Stimulated activated naive CD8-positive, alpha-beta T cell treated with anti-CD3 and anti-CD28 coated beads, Interleukin-15, Interleukin-2, amounts not matched to agents 100 ng/mL and 50 ng/mL, for 24 hours (primary cell): ENCODE results near the gene DEFB127.
"Not testable (repeated sequence)": the region's sequence is repeated elsewhere in the genome, so short reads cannot be mapped to it uniquely, and the experiment has no call there.

Experiments
- H3K27ac Mint-ChIP-seq: one replicate; pipeline ENCODE4 v1.8.0; 2021; ENCODE audit warnings: mild to moderate bottlenecking, mixed read lengths
- H3K27me3 Mint-ChIP-seq: one replicate; pipeline ENCODE4 v1.8.0; 2021; ENCODE audit warnings: mixed read lengths
- H3K36me3 Mint-ChIP-seq: one replicate; pipeline ENCODE4 v1.8.0; 2021; ENCODE audit warnings: low read depth, mixed read lengths
- H3K4me1 Mint-ChIP-seq: one replicate; pipeline ENCODE4 v1.8.0; 2021; ENCODE audit warnings: low read depth, mixed read lengths
- H3K4me3 Mint-ChIP-seq: one replicate; pipeline ENCODE4 v1.8.0; 2021; ENCODE audit warnings: mild to moderate bottlenecking, mixed read lengths
- H3K9me3 Mint-ChIP-seq: one replicate; pipeline ENCODE4 v1.8.0; 2021; ENCODE audit warnings: mixed read lengths

Gene DEFB127

GRCh38 chr20:157154-157553, at the start of gene DEFB127:
DEFB127 (plus strand) TSS chr20:157454; CDS start chr20:157545, 91 bp downstream.
- H3K27me3 Mint-ChIP-seq = peaks cover 24% of the 10 kb centered on the region

GRCh38 chr20:112396-112795, 44.9 kb upstream of the DEFB127 start:
- H3K27me3 Mint-ChIP-seq = peaks cover 40% of the 10 kb centered on the region
- H3K4me1 Mint-ChIP-seq = no peaks in the 10 kb centered on the region
- no peak overlapping the region for H3K27ac Mint-ChIP-seq
- no peak overlapping the region for H3K4me3 Mint-ChIP-seq
- H3K36me3 Mint-ChIP-seq = no peaks in the 10 kb centered on the region
- peaks cover 10% of the 10 kb centered on the region for H3K9me3 Mint-ChIP-seq

More at GRCh38 chr20:157154-157553, at the start of gene DEFB127:
- Mint-ChIP-seq H3K4me1 (no peaks in the 10 kb centered on the region), H3K27ac (no peak within 1 kb of the TSS), H3K36me3 (no peaks in the 10 kb centered on the region), H3K4me3 (no peak within 1 kb of the TSS), H3K9me3 (no peaks in the 10 kb centered on the region)

- H3K9me3 Mint-ChIP-seq = peaks cover 21% of the 10 kb centered on the region
- peaks cover 8% of the 10 kb centered on the region for H3K4me1 Mint-ChIP-seq
- no peak overlapping the region for H3K27ac Mint-ChIP-seq
- no peak overlapping the region for H3K4me3 Mint-ChIP-seq
- H3K27me3 Mint-ChIP-seq = peaks cover 63% of the 10 kb centered on the region
- H3K36me3 Mint-ChIP-seq = no peaks in the 10 kb centered on the region
These were observed 39.7 kb upstream of the DEFB127 start for GRCh38 chr20:117518-117917.

GRCh38 chr20:129786-130323, 27.4 kb upstream of the DEFB127 start:
- H3K27me3 Mint-ChIP-seq = peaks cover 25% of the 10 kb centered on the region
- H3K27ac Mint-ChIP-seq, H3K4me1 Mint-ChIP-seq, H3K9me3 Mint-ChIP-seq, H3K4me3 Mint-ChIP-seq, H3K36me3 Mint-ChIP-seq: not testable (repeated sequence)

GRCh38 chr20:137668-138490, 19.4 kb upstream of the DEFB127 start:
- Mint-ChIP-seq H3K36me3 (no peaks in the 10 kb centered on the region), H3K9me3 (peaks cover 13% of the 10 kb centered on the region), H3K4me1 (no peaks in the 10 kb centered on the region), H3K4me3 (no peak overlapping the region), H3K27me3 (peaks cover 52% of the 10 kb centered on the region), H3K27ac (no peak overlapping the region)

GRCh38 chr20:142290-142689, 15.0 kb upstream of the DEFB127 start, which contains the start of gene DEFB126:
DEFB126 (plus strand) TSS chr20:142590; CDS start chr20:142629, 39 bp downstream.
- H3K27ac Mint-ChIP-seq = no peak within 1 kb of the TSS
- H3K4me1 Mint-ChIP-seq = no peaks in the 10 kb centered on the region
- H3K4me3 Mint-ChIP-seq = no peak within 1 kb of the TSS
- peaks cover 57% of the 10 kb centered on the region for H3K27me3 Mint-ChIP-seq
- no peaks in the 10 kb centered on the region for H3K36me3 Mint-ChIP-seq
- H3K9me3 Mint-ChIP-seq = peaks cover 7% of the 10 kb centered on the region

GRCh38 chr20:145877-146276, 11.4 kb upstream of the DEFB127 start:
- no peak overlapping the region for H3K27ac Mint-ChIP-seq
- H3K27me3 Mint-ChIP-seq = peaks cover 36% of the 10 kb centered on the region
- no peaks in the 10 kb centered on the region for H3K36me3 Mint-ChIP-seq
- no peak overlapping the region for H3K4me3 Mint-ChIP-seq
- H3K9me3 Mint-ChIP-seq = no peaks in the 10 kb centered on the region
- H3K4me1 Mint-ChIP-seq = no peaks in the 10 kb centered on the region

- no peaks in the 10 kb centered on the region for H3K9me3 Mint-ChIP-seq
- no peak overlapping the region for H3K27ac Mint-ChIP-seq
- no peaks in the 10 kb centered on the region for H3K36me3 Mint-ChIP-seq
- no peaks in the 10 kb centered on the region for H3K4me1 Mint-ChIP-seq
- H3K27me3 Mint-ChIP-seq = peaks cover 30% of the 10 kb centered on the region
- no peak overlapping the region for H3K4me3 Mint-ChIP-seq
These were observed 5.1 kb upstream of the DEFB127 start for GRCh38 chr20:152131-152530.

GRCh38 chr20:164618-165017, 7.4 kb downstream of the DEFB127 start:
- no peak overlapping the region for H3K4me3 Mint-ChIP-seq
- H3K27me3 Mint-ChIP-seq = peaks cover 22% of the 10 kb centered on the region

GRCh38 chr20:168876-169275, 11.6 kb downstream of the DEFB127 start:
- Mint-ChIP-seq H3K27ac (no peak overlapping the region), H3K4me1 (no peaks in the 10 kb centered on the region), H3K9me3 (no peaks in the 10 kb centered on the region), H3K36me3 (no peaks in the 10 kb centered on the region), H3K4me3 (no peak overlapping the region), H3K27me3 (peaks cover 12% of the 10 kb centered on the region)

More at GRCh38 chr20:164618-165017, 7.4 kb downstream of the DEFB127 start:
- Mint-ChIP-seq H3K4me1 (no peaks in the 10 kb centered on the region), H3K9me3 (no peaks in the 10 kb centered on the region), H3K27ac (no peak overlapping the region), H3K36me3 (no peaks in the 10 kb centered on the region)

GRCh38 chr20:184288-184687, 27.0 kb downstream of the DEFB127 start:
- H3K27me3 Mint-ChIP-seq = peaks cover 70% of the 10 kb centered on the region

GRCh38 chr20:187733-188132, 30.5 kb downstream of the DEFB127 start:
- Mint-ChIP-seq H3K27me3 (peaks cover 70% of the 10 kb centered on the region), H3K9me3 (peaks cover 11% of the 10 kb centered on the region)

More at GRCh38 chr20:184288-184687, 27.0 kb downstream of the DEFB127 start:
- H3K4me1 Mint-ChIP-seq = no peaks in the 10 kb centered on the region
- no peak overlapping the region for H3K27ac Mint-ChIP-seq
- H3K9me3 Mint-ChIP-seq = peaks cover 11% of the 10 kb centered on the region
- H3K4me3 Mint-ChIP-seq = no peak overlapping the region
- H3K36me3 Mint-ChIP-seq = no peaks in the 10 kb centered on the region

GRCh38 chr20:189611-190010, 32.4 kb downstream of the DEFB127 start, which contains the start of gene DEFB128:
DEFB128 (minus strand) TSS chr20:189711; CDS start chr20:189623, 88 bp downstream.
- no peaks in the 10 kb centered on the region for H3K4me1 Mint-ChIP-seq

More at GRCh38 chr20:187733-188132, 30.5 kb downstream of the DEFB127 start:
- Mint-ChIP-seq H3K27ac (no peak overlapping the region), H3K4me3 (no peak overlapping the region), H3K4me1 (no peaks in the 10 kb centered on the region), H3K36me3 (no peaks in the 10 kb centered on the region)

GRCh38 chr20:198225-198624, 41.0 kb downstream of the DEFB127 start:
- Mint-ChIP-seq H3K27me3 (peaks cover 16% of the 10 kb centered on the region), H3K27ac (no peak overlapping the region), H3K4me3 (no peak overlapping the region), H3K4me1 (no peaks in the 10 kb centered on the region), H3K9me3 (no peaks in the 10 kb centered on the region), H3K36me3 (no peaks in the 10 kb centered on the region)

More at GRCh38 chr20:189611-190010, 32.4 kb downstream of the DEFB127 start, which contains the start of gene DEFB128:
- no peak within 1 kb of the TSS for H3K4me3 Mint-ChIP-seq
- H3K9me3 Mint-ChIP-seq = no peaks in the 10 kb centered on the region
- no peak within 1 kb of the TSS for H3K27ac Mint-ChIP-seq
- peaks cover 52% of the 10 kb centered on the region for H3K27me3 Mint-ChIP-seq
- H3K36me3 Mint-ChIP-seq = no peaks in the 10 kb centered on the region

- peaks cover 24% of the 10 kb centered on the region for H3K27me3 Mint-ChIP-seq
- no peak overlapping the region for H3K27ac Mint-ChIP-seq
- no peaks in the 10 kb centered on the region for H3K9me3 Mint-ChIP-seq
- H3K4me3 Mint-ChIP-seq = no peak overlapping the region
- H3K36me3 Mint-ChIP-seq = no peaks in the 10 kb centered on the region
- no peaks in the 10 kb centered on the region for H3K4me1 Mint-ChIP-seq
These were observed 42.7 kb downstream of the DEFB127 start for GRCh38 chr20:199996-200395.
